MCF 10A (cell line): ENCODE measurements around the gene CACNA1B. TPM values are rescaled to one million over a fixed set of nuclear protein-coding genes. Genes with fewer than 3 reads are reported as not detected.
"Not testable (repeated sequence)": the region's sequence is repeated elsewhere in the genome, so short reads cannot be mapped to it uniquely, and the experiment has no call there.

ENCODE experiments used
- BruUV-seq: library from RNA; stranded (reverse); fragments of 400-500 nt; replicated peaks from 2 replicates; lab custom pipeline; 2021; lab: Mats Ljungman, UMichigan
- CTCF ChIA-PET: fragments of 300-600 bp; sonication (Branson Sonifier 250); formaldehyde crosslinking; extraction: SDS; loops from one replicate; lab custom pipeline; 2021; ENCODE audit warnings: antibody characterized with exemption, inconsistent platforms; lab: Yijun Ruan, JAX
- POLR2A ChIA-PET: fragments of 300-600, 350-650 bp; sonication (Branson Sonifier 250); formaldehyde crosslinking; extraction: SDS; loops from one replicate; lab custom pipeline; 2020; ENCODE audit warnings: antibody characterized with exemption, inconsistent platforms; lab: Yijun Ruan, JAX
- DNase-seq: peaks from one replicate; pipeline ENCODE4 v3.0.0-alpha.2; 2018; ENCODE audit not compliant: unreplicated experiment
- H3K27ac Mint-ChIP-seq: one replicate; pipeline ENCODE4 v1.8.0; 2022; ENCODE audit warnings: mild to moderate bottlenecking, low read depth, mixed read lengths; ENCODE audit not compliant: unreplicated experiment
- H3K27me3 Mint-ChIP-seq: one replicate; pipeline ENCODE4 v1.8.0; 2022; ENCODE audit warnings: mixed read lengths; ENCODE audit not compliant: insufficient read depth, unreplicated experiment
- H3K36me3 Mint-ChIP-seq: one replicate; pipeline ENCODE4 v1.8.0; 2022; ENCODE audit warnings: mild to moderate bottlenecking, moderate library complexity, mixed read lengths; ENCODE audit not compliant: insufficient read depth, unreplicated experiment
- H3K4me1 Mint-ChIP-seq: one replicate; pipeline ENCODE4 v1.8.0; 2022; ENCODE audit warnings: mixed read lengths; ENCODE audit not compliant: insufficient read depth, unreplicated experiment
- H3K4me3 Mint-ChIP-seq: one replicate; pipeline ENCODE4 v1.8.0; 2022; ENCODE audit warnings: mild to moderate bottlenecking, moderate library complexity, mixed read lengths; ENCODE audit not compliant: unreplicated experiment
- H3K9me3 Mint-ChIP-seq: one replicate; pipeline ENCODE4 v1.8.0; 2022; ENCODE audit warnings: mixed read lengths; ENCODE audit not compliant: unreplicated experiment
- CTCF ChIP-seq: fragments of 200-600 bp; IDR thresholded peaks from one replicate; pipeline ENCODE4 v1.8.0; 2022; ENCODE audit warnings: antibody characterized with exemption, mild to moderate bottlenecking; ENCODE audit not compliant: unreplicated experiment
- intact Hi-C: fragments of 100-400 bp; cut with micrococcal nuclease; formaldehyde crosslinking; loops from 2 replicates; pipeline ENCODE4 v1.14.1; 2022
- total RNA-seq: library from RNA; stranded (reverse); gene quantifications from 2 replicates; pipeline ENCODE4 v1.2.3, GENCODE V29; 2022

The CACNA1B gene
- total RNA-seq, 1 experiment from 2014 or later = not detected

GRCh38 chr9:138083873-138084272 lies 206.3 kb downstream of the CACNA1B start:
- no peaks in the 10 kb centered on the region for H3K36me3 Mint-ChIP-seq
- no peak for TF ChIP-seq CTCF
- CTCF ChIA-PET = no interaction called here
- no peak for DNase-seq
- POLR2A ChIA-PET = no interaction called here
- no peak overlapping the region for H3K27ac Mint-ChIP-seq
- BruUV-seq = no TSS peak
- H3K9me3 Mint-ChIP-seq = peaks cover 44% of the 10 kb centered on the region
- no peaks in the 10 kb centered on the region for H3K4me1 Mint-ChIP-seq
- no peaks in the 10 kb centered on the region for H3K27me3 Mint-ChIP-seq
- intact Hi-C loops = no loop called here
- H3K4me3 Mint-ChIP-seq = no peak overlapping the region

GRCh38 chr9:138085568-138085967 lies 208.0 kb downstream of the CACNA1B start:
- DNase-seq = no peak
- peaks cover 30% of the 10 kb centered on the region for H3K9me3 Mint-ChIP-seq
- H3K4me1 Mint-ChIP-seq = no peaks in the 10 kb centered on the region
- no peaks in the 10 kb centered on the region for H3K27me3 Mint-ChIP-seq
- H3K4me3 Mint-ChIP-seq = no peak overlapping the region
- H3K36me3 Mint-ChIP-seq = no peaks in the 10 kb centered on the region
- no peak for TF ChIP-seq CTCF
- intact Hi-C loops = no loop called here
- ChIA-PET CTCF (no interaction called here), POLR2A (interaction anchor here (0.7 to 1.4 kb wide), 2 partner anchors 13 to 1842 kb away, joined by 3 read pairs; no protein-coding TSS in a partner anchor)
- no TSS peak for BruUV-seq
- no peak overlapping the region for H3K27ac Mint-ChIP-seq

GRCh38 chr9:138092057-138092456 lies 214.5 kb downstream of the CACNA1B start:
- DNase-seq, H3K4me3 Mint-ChIP-seq, BruUV-seq, H3K27me3 Mint-ChIP-seq, intact Hi-C loops, POLR2A ChIA-PET, H3K27ac Mint-ChIP-seq, H3K36me3 Mint-ChIP-seq, H3K4me1 Mint-ChIP-seq, CTCF ChIA-PET: not testable (repeated sequence)
- H3K9me3 Mint-ChIP-seq = peaks cover 20% of the 10 kb centered on the region

GRCh38 chr9:138094028-138094427 lies 216.4 kb downstream of the CACNA1B start:
- intact Hi-C loops = no loop called here
- no peak for TF ChIP-seq CTCF
- H3K27me3 Mint-ChIP-seq = no peaks in the 10 kb centered on the region
- DNase-seq = no peak
- no peaks in the 10 kb centered on the region for H3K36me3 Mint-ChIP-seq
- H3K4me1 Mint-ChIP-seq = no peaks in the 10 kb centered on the region
- H3K27ac Mint-ChIP-seq = no peak overlapping the region
- ChIA-PET POLR2A (no interaction called here), CTCF (no interaction called here)
- no peak overlapping the region for H3K4me3 Mint-ChIP-seq
- BruUV-seq = no TSS peak
- peaks cover 21% of the 10 kb centered on the region for H3K9me3 Mint-ChIP-seq
